HUES64 (cell line): Measurements from ENCODE around the gene TEPSIN. TPM values are rescaled to one million over a fixed set of nuclear protein-coding genes. Genes with fewer than 3 reads are reported as not detected.
A peak's percentile ranks its signal among the peaks of the same experiment; 100 is the strongest.

ENCODE experiments used
- H3K27ac ChIP-seq: 2 replicates; pipeline ENCODE4 v1.7.0; 2013; ENCODE audit warnings: low read depth, low read length, inconsistent platforms
- H3K27me3 ChIP-seq: 2 replicates; pipeline ENCODE4 v1.6.1; 2013; ENCODE audit warnings: mild to moderate bottlenecking, low read length; ENCODE audit not compliant: insufficient read depth
- H3K36me3 ChIP-seq: 2 replicates; pipeline ENCODE4 v1.6.1; 2013; ENCODE audit warnings: mild to moderate bottlenecking, low read length; ENCODE audit not compliant: insufficient read depth
- H3K4me1 ChIP-seq: 2 replicates; pipeline ENCODE4 v1.6.1; 2013; ENCODE audit warnings: mild to moderate bottlenecking, low read length, moderate library complexity; ENCODE audit not compliant: insufficient read depth
- H3K4me3 ChIP-seq: 2 replicates; pipeline ENCODE4 v1.5.1; 2013; ENCODE audit warnings: mild to moderate bottlenecking, low read length, moderate library complexity
- H3K9ac ChIP-seq: 2 replicates; pipeline ENCODE4 v1.6.1; 2013; ENCODE audit warnings: mild to moderate bottlenecking, low read depth, low read length
- H3K9me3 ChIP-seq: 2 replicates; pipeline ENCODE4 v1.6.1; 2013; ENCODE audit warnings: low read depth, low read length; ENCODE audit not compliant: insufficient read depth
- WGBS: fragments of 150-250, 120-280 bp; methylation state at CpG from one replicate; pipeline ENCODE4 v1.1.7; 2013; ENCODE audit warnings: missing lambda C conversion rate; 5-methylcytosine and 5-hydroxymethylcytosine counted together
- polyA plus RNA-seq, 2 experiments: library from polyadenylated mRNA; stranded (reverse); fragments of 50-300 nt; gene quantifications; one replicate each; pipeline ENCODE4 v1.2.3, GENCODE V29; 2013

The TEPSIN gene
- 12.5 TPM for polyA plus RNA-seq (2013, experiment 1 of 2)
- 11.1 TPM for polyA plus RNA-seq (2013, experiment 2 of 2)

- Histone ChIP-seq H3K4me3 (peak within 1 kb of the TSS; percentile 83), H3K36me3 (peaks cover 10% of the 10 kb centered on the region), H3K9ac (peak within 1 kb of the TSS; percentile 92), H3K4me1 (peaks cover 4% of the 10 kb centered on the region), H3K27ac (peak within 1 kb of the TSS; percentile 71), H3K9me3 (no peaks in the 10 kb centered on the region), H3K27me3 (no peaks in the 10 kb centered on the region)
- under 1% methylated on average over 100 of the region's 100 CpGs for WGBS
Measured at GRCh38 chr17:81238815-81239713, at the start of gene TEPSIN, which contains the start of gene NDUFAF8. TEPSIN (minus strand) TSS chr17:81239055; CDS start chr17:81239033, 22 bp downstream. NDUFAF8 (plus strand) TSS chr17:81239318; CDS start chr17:81239364, 46 bp downstream.

- Histone ChIP-seq H3K4me3 (no peak overlapping the region), H3K4me1 (peaks cover 7% of the 10 kb centered on the region; the same call in 1 of the 2 replicates), H3K27ac (no peak overlapping the region), H3K9me3 (no peaks in the 10 kb centered on the region), H3K27me3 (no peaks in the 10 kb centered on the region), H3K36me3 (peaks cover 10% of the 10 kb centered on the region), H3K9ac (no peak overlapping the region)
- WGBS = 94% methylated on average over 16 of the region's 16 CpGs
Measured at GRCh38 chr17:81287741-81288430, 49.0 kb upstream of the TEPSIN start.

- Histone ChIP-seq H3K9me3 (no peaks in the 10 kb centered on the region), H3K4me3 (no peak overlapping the region), H3K36me3 (peaks cover 10% of the 10 kb centered on the region), H3K4me1 (peaks cover 7% of the 10 kb centered on the region; the same call in 1 of the 2 replicates), H3K27ac (no peak overlapping the region), H3K27me3 (no peaks in the 10 kb centered on the region), H3K9ac (no peak overlapping the region)
- 93% methylated on average over 21 of the region's 21 CpGs for WGBS
Measured at GRCh38 chr17:81287152-81287551, 48.3 kb upstream of the TEPSIN start.

DNA sequence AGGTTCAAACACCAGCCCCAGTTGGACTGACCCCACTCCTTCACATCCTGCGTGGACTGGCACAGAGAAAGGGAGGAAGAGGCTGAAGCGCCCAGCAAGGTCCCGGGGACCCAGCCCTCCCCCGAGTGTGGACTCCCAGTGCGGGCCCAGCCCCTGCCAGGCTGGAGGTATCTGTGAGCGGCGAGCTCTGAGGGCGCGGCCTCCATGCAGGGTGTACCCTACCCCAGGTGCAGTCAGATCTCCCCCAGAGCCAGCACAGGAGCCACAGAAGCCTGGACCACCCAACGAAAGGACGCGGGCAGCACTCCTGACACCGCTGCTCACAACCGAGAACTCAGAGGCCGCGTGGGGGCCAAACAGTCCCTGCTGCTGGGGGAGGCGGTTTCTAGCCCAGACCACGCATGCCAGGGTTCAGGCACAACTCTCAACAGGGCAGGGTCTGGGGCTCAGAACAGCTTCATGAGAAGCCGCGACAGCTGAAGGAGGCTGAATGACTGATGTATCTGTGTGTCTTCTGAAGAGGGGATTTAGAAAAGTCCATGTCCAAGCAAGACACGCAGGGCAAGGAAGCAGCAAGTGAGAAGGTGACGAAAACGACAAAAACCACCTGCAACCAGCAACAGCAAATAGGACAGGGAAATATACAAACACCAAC, 47.8 kb upstream of the TEPSIN start:
- WGBS = 92% methylated on average over 23 of the region's 23 CpGs
- Histone ChIP-seq H3K27me3 (no peaks in the 10 kb centered on the region), H3K9me3 (no peaks in the 10 kb centered on the region), H3K4me3 (no peak overlapping the region), H3K9ac (no peak overlapping the region), H3K4me1 (peaks cover 7% of the 10 kb centered on the region; the same call in 1 of the 2 replicates), H3K27ac (no peak overlapping the region), H3K36me3 (peaks cover 10% of the 10 kb centered on the region)

DNA sequence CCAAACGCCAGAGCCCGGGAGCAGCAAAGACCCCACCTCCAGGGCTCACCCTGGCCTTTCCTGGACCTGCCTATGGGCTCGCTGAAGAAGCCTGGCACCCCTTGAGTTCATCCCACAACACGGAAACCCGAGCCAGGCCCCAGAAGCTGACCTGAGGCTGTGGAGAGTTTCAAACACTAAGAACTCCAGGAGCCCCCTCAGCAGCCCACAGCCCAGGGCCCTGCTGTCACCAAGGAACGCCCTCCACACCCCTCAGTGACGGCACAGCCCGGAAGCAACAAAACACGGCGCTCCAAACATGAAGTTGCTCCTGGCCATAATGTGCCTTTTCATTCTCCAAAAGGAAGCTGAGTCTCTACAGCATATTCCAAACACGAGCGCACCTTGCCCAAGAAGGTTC, 47.0 kb upstream of the TEPSIN start:
- Histone ChIP-seq H3K9ac (no peak overlapping the region), H3K4me1 (peaks cover 7% of the 10 kb centered on the region; the same call in 1 of the 2 replicates), H3K27ac (no peak overlapping the region), H3K27me3 (no peaks in the 10 kb centered on the region), H3K9me3 (no peaks in the 10 kb centered on the region), H3K36me3 (peaks cover 10% of the 10 kb centered on the region), H3K4me3 (no peak overlapping the region)
- 90% methylated on average over 12 of the region's 12 CpGs for WGBS

DNA sequence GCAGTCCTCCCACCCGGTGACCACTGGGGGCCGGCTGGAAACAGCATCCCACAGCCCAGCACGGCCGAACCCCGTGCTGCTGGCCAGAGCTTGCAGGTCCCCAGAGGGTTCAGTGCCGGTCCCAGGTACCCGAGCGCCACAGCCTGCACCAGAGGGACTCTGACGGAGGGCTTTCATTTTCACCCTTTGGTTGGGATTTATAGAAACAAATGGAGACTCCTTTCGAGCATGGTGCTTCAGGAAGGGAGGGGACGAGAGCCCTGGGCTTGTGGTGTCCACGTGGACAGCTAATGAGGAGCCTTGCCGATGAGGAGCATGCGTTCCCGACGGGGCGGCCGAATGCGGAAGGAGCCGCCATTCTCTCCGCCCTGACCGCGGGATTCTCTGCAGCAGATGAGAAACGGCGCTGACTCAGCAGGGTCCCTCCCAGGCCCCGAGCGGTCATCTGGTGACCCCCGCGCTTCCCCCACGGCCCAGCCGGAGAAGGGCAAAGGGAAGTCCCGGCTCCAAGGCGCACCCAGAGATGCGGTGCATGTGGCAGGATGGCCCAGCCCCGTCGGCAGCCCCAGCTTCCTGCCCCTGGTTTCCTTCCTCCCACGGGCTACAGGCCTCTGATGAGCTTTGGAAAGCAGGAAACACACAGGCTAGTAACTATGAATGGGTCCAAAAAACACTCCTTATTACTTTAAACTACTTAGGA, 46.5 kb upstream of the TEPSIN start:
- Histone ChIP-seq H3K27ac (no peak overlapping the region; the same call in 1 of the 2 replicates), H3K4me1 (peaks cover 7% of the 10 kb centered on the region; the same call in 1 of the 2 replicates), H3K9ac (no peak overlapping the region), H3K36me3 (peaks cover 10% of the 10 kb centered on the region), H3K27me3 (no peaks in the 10 kb centered on the region), H3K4me3 (no peak overlapping the region), H3K9me3 (no peaks in the 10 kb centered on the region)
- WGBS = 80% methylated on average over 37 of the region's 37 CpGs

DNA sequence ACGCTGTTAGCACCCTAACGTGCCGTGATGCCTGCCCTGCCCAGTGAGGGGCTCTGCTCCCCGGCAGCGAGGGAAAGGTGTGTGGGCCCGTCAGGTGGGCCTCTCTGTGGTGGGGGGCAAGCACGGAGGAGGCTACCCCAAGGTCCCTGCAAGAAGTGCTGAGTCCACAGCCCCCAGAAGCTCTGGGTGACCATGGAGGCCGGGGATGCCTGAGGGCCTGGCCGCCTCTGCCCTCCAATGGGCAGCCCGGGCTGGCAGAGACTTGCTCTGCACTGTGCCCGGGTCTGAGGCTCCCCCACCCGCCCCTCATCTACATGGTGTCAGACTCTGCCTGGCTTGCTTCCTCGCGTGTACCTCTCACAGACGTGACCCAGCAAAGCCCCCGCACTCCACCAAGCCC, 44.0 kb upstream of the TEPSIN start:
- Histone ChIP-seq H3K4me1 (peaks cover 7% of the 10 kb centered on the region; the same call in 1 of the 2 replicates), H3K27me3 (no peaks in the 10 kb centered on the region), H3K36me3 (peaks cover 12% of the 10 kb centered on the region), H3K9me3 (no peaks in the 10 kb centered on the region), H3K27ac (no peak overlapping the region), H3K4me3 (no peak overlapping the region), H3K9ac (no peak overlapping the region)
- 95% methylated on average over 16 of the region's 16 CpGs for WGBS

DNA sequence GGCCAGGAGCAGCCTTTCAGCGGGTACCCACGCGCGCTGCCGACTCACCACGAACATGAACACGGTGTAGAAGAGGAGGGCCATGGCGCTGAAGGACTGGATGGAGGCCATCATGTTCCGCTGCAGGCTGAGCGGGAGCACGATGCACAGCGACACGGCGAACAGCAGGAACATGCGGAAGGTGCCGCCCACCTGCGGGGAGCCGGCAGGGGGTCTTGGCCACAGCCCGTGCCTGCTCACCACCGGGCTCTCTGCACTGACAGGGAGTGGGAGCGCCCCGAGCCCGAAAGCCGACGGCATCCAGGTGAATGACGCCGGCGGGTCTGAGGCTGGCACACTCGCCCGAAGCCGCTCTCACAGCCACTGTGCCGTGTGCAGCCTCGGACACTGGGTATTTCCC, 43.3 kb upstream of the TEPSIN start:
- WGBS = 93% methylated on average over 33 of the region's 33 CpGs
- H3K36me3 ChIP-seq = peaks cover 11% of the 10 kb centered on the region; the same call in 1 of the 2 replicates
- no peak overlapping the region for H3K9ac ChIP-seq
- H3K9me3 ChIP-seq = no peaks in the 10 kb centered on the region
- H3K27me3 ChIP-seq = no peaks in the 10 kb centered on the region
- H3K27ac ChIP-seq = no peak overlapping the region
- H3K4me3 ChIP-seq = no peak overlapping the region
- H3K4me1 ChIP-seq = peaks cover 7% of the 10 kb centered on the region; the same call in 1 of the 2 replicates

DNA sequence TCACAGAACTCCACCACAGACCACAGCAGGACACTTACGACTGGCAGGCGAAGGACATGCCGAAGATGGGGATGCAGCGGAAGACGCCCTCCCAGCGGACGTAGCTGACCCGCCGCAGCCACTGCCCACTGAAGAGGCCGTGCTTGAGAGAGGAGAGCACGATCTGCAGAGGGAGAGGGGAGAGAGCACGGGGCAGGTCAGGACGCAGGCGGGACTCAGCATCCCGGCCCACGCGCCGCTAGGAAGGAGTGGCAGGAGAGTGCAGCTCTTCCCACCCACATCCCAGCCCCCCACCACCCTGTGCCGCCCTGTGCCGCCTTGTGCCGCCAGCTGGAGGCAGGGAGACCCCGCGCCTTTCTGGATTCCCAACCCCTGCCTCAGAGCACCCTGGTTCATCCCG, 41.7 kb upstream of the TEPSIN start:
- Histone ChIP-seq H3K36me3 (peaks cover 19% of the 10 kb centered on the region; the same call in 1 of the 2 replicates), H3K4me1 (peaks cover 4% of the 10 kb centered on the region; the same call in 1 of the 2 replicates), H3K27ac (no peak overlapping the region), H3K9ac (no peak overlapping the region), H3K27me3 (no peaks in the 10 kb centered on the region), H3K4me3 (no peak overlapping the region), H3K9me3 (no peaks in the 10 kb centered on the region)
- 95% methylated on average over 23 of the region's 24 CpGs for WGBS
